ENCODE data around the gene OR5K3. TPM values are rescaled to one million over a fixed set of nuclear protein-coding genes. Genes with fewer than 3 reads are reported as not detected.

Gene OR5K3
- total and polyA plus RNA-seq, 4 donors = not detected

DNA sequence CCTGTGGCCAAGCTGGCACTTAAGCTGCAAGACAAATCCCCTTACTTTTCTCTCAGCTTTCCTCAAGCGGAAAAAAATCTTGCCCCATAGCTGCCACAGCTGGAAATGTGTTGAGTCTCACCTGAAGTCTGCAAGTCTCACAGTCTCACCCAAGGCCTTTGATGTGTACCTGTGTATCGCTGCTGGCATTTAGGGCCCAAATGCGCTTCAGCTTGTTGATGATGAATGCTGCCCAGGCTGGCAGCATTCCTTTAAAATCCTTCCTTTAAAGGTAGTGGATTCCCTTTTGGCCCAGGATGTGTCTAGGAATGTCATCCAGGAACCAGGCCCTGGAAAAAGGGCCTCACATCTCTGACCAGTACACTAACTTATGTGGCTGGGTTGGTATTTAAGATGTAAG is 29.8 kb upstream of the OR5K3 start:
- no peaks in the 10 kb centered on the region for H3K36me3 ChIP-seq (ENCODE audit: control insufficient read depth in 4 of 4, insufficient read depth in 3 of 4, low read depth in 1 of 4, low read length in 3 of 4)
- no peak overlapping the region for H3K4me3 ChIP-seq (ENCODE audit: low read depth in 1 of 3, low read length in 3 of 3)
- H3K27ac ChIP-seq (ENCODE audit: low read depth in 1 of 2, low read length in 2 of 2) = no peak overlapping the region
- no peaks in the 10 kb centered on the region for H3K27me3 ChIP-seq (ENCODE audit: control insufficient read depth in 4 of 4, insufficient read depth in 4 of 4, low read length in 3 of 4)
- H3K9me3 ChIP-seq (ENCODE audit: control insufficient read depth in 4 of 4, low read length in 3 of 4) = no peaks in the 10 kb centered on the region
- no peak overlapping the region for H3K9ac ChIP-seq (ENCODE audit: low read depth in 1 of 2, low read length in 2 of 2)
- 96% methylated on average over 3 of the region's 3 CpGs for WGBS
- DNase-seq (ENCODE audit: low spot score) = no peak
- TF ChIP-seq RXRA (IDR thresholded peaks at IDR 0.05) (no peak), HNF4A (conservative IDR thresholded peaks at IDR 0.05) (no peak), RAD21 (IDR thresholded peaks at IDR 0.05) (no peak), EGR1 (IDR thresholded peaks at IDR 0.05; ENCODE audit: low read depth in 2 of 2) (no peak), NR2F2 (IDR thresholded peaks at IDR 0.05) (no peak), YY1 (IDR thresholded peaks at IDR 0.05) (no peak), JUND (IDR thresholded peaks at IDR 0.05) (no peak), FOXA2 (IDR thresholded peaks at IDR 0.05) (no peak), GABPA (IDR thresholded peaks at IDR 0.05 in 1 of 2, conservative IDR thresholded peaks at IDR 0.05 in 1 of 2) (no peak), HNF4G (IDR thresholded peaks at IDR 0.05) (no peak)
- H3K4me1 ChIP-seq (ENCODE audit: control insufficient read depth in 4 of 4, insufficient read depth in 4 of 4, low read length in 3 of 4) = no peaks in the 10 kb centered on the region

GRCh38 chr3:98361289-98361688 is 29.2 kb upstream of the OR5K3 start:
- Histone ChIP-seq H3K27ac (ENCODE audit: low read depth in 1 of 2, low read length in 2 of 2) (no peak overlapping the region), H3K9ac (ENCODE audit: low read depth in 1 of 2, low read length in 2 of 2) (no peak overlapping the region), H3K4me3 (ENCODE audit: low read depth in 1 of 3, low read length in 3 of 3) (no peak overlapping the region), H3K9me3 (ENCODE audit: control insufficient read depth in 4 of 4, low read length in 3 of 4) (no peaks in the 10 kb centered on the region), H3K36me3 (ENCODE audit: control insufficient read depth in 4 of 4, insufficient read depth in 3 of 4, low read depth in 1 of 4, low read length in 3 of 4) (no peaks in the 10 kb centered on the region), H3K4me1 (ENCODE audit: control insufficient read depth in 4 of 4, insufficient read depth in 4 of 4, low read length in 3 of 4) (no peaks in the 10 kb centered on the region), H3K27me3 (ENCODE audit: control insufficient read depth in 4 of 4, insufficient read depth in 4 of 4, low read length in 3 of 4) (no peaks in the 10 kb centered on the region)
- DNase-seq (ENCODE audit: low spot score) = no peak
- 66% methylated on average over 2 of the region's 2 CpGs for WGBS
- TF ChIP-seq YY1 (IDR thresholded peaks at IDR 0.05) (no peak), RXRA (IDR thresholded peaks at IDR 0.05) (no peak), EGR1 (IDR thresholded peaks at IDR 0.05; ENCODE audit: low read depth in 2 of 2) (no peak), HNF4G (IDR thresholded peaks at IDR 0.05) (no peak), NR2F2 (IDR thresholded peaks at IDR 0.05) (no peak)

- no peak for DNase-seq (ENCODE audit: low spot score)
- H3K9me3 ChIP-seq (ENCODE audit: control insufficient read depth in 4 of 4, low read length in 3 of 4) = no peaks in the 10 kb centered on the region
- H3K27me3 ChIP-seq (ENCODE audit: control insufficient read depth in 4 of 4, insufficient read depth in 4 of 4, low read length in 3 of 4) = no peaks in the 10 kb centered on the region
- WGBS = 76% methylated on average over 4 of the region's 4 CpGs
- H3K27ac ChIP-seq (ENCODE audit: low read depth in 1 of 2, low read length in 2 of 2) = no peak overlapping the region
- no peak overlapping the region for H3K4me3 ChIP-seq (ENCODE audit: low read depth in 1 of 3, low read length in 3 of 3)
- TF ChIP-seq HNF4A (conservative IDR thresholded peaks at IDR 0.05) (no peak), RAD21 (IDR thresholded peaks at IDR 0.05) (no peak), EGR1 (IDR thresholded peaks at IDR 0.05; ENCODE audit: low read depth in 2 of 2) (no peak), TAF1 (conservative IDR thresholded peaks at IDR 0.05) (no peak), REST (IDR thresholded peaks at IDR 0.05) (no peak), FOXA2 (IDR thresholded peaks at IDR 0.05) (no peak)
- H3K36me3 ChIP-seq (ENCODE audit: control insufficient read depth in 4 of 4, insufficient read depth in 3 of 4, low read depth in 1 of 4, low read length in 3 of 4) = no peaks in the 10 kb centered on the region
- no peaks in the 10 kb centered on the region for H3K4me1 ChIP-seq (ENCODE audit: control insufficient read depth in 4 of 4, insufficient read depth in 4 of 4, low read length in 3 of 4)
- H3K9ac ChIP-seq (ENCODE audit: low read depth in 1 of 2, low read length in 2 of 2) = no peak overlapping the region
These were observed 22.8 kb upstream of the OR5K3 start for GRCh38 chr3:98367464-98368246.

All from liver (tissue), 9 donors.